NK-92 (cell line): ENCODE results near the gene DSE.

Experiments used
- DNase-seq: peaks from one replicate; lab custom pipeline; 2025; ENCODE audit not compliant: unreplicated experiment; lab: John Stamatoyannopoulos, UW

The DSE gene

DNA sequence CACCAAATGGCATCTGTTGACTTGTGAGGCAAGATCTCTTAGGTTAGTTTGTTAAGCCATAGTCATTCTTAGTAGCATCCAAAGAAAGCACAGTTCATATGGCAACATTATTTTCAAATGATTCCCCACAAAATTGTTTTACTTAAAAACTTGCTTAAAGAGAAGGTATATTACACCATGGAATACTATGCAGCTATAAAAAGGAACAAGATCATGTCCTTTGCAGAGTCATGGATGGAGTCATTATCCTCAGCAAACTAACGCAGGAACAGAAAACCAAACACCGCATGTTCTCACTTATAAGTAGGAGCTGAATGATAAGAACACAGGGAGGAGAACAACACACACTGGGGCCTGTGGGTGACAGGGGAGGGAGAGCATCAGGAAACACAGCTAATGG lies 10.9 kb upstream of the DSE start:
- DNase-seq = no peak

DNA sequence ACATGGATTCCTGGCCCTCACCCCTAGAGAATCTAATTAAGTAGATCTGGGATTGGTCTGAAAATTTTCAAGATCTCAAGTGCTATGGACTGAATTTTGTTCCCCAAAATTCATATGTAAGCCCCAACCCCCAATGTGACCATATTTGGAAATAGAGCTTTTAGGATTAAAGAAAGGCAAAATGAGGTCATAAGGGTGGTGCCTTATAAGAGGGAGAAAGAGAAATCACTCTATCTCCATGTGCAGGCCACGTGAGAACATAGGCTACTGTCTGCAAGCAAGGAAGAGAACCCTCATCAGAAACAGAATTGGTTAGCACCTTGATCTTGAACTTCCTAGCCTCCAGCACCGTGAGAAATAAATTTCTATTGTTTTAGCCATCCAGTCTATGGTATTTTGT lies 8.5 kb upstream of the DSE start:
- DNase-seq = no peak

DNA sequence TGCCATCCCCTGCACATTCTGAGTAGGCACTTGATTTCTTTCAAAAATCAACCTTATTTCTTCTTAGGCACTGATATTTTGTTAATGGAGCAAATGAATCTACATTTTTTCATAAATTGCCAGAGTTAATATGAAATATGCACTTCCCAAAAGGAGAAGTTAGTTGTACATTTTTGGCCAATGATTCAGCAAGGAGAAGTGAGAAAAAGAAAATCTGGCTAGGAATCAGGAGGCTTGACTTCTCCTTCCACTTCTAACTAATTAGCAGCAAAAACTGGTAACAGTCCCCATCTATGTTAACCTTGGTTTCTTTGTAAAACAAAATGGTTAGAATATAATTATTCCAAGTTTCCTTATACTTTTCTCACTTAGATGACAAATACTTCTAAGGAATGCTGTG lies 7.0 kb upstream of the DSE start:
- DNase-seq = no peak

DNA sequence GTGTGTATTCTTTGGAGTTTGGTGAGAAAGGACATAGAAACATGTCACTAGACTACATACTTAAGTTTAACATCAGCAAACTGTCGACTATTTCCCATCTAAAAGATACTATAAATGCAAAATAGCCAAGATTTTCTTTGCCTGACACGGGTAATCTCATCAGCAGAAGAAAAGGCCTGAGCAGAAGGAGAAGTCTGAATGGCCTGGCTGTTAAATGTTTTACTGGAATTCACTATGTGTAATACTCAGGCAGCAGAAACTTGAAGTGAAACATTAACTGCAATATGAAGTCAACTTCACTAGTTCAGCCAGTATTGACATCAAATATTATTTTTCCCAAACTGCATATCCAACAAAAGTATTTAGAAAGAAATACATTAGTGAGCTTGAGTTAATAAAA lies 6.4 kb upstream of the DSE start:
- DNase-seq = no peak

DNA sequence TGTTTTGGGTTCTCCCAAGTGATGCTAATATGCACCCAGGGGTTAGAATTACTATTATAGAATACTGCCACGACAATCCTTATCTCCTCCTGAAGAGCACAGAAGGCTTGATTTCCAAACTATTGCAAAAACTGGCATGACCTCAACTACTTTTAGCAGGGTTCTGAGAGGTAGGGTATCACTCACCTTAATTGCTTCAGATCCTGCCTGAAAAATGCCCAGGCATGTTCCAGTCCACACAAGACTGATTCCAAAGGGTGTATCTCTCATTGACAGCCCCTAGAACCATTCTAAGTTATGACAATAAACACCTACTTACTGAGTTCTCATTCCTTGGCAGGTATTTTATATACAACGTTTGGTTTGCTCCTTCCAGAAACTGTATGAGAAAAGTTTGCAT lies 5.0 kb upstream of the DSE start:
- no peak for DNase-seq

DNA sequence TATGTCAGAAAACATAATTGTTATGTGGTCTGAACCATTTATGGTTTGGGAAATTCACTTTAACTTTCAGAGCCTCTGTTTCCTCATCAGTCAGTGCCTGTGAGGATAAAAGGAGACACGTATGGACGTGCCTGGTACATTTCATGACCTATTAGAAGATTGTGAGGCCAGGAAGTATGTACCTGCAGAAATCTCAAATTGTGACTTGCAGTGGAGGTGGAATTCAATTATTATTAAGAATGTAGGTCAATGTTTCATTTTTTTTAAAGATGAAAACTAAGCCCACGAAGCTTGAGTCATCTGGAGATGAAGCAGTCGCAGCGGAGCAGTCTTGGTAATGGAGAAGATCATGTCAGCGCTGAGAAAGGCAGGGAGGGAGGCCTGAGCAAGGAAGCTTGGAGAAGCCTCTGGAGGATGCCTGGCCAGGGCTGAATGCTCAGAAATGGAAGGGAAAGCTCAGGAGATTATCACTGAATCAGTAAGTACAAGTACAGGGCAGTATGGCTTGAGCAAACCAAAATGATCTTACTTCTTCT lies 3.9 kb upstream of the DSE start:
- DNase-seq = no peak

DNA sequence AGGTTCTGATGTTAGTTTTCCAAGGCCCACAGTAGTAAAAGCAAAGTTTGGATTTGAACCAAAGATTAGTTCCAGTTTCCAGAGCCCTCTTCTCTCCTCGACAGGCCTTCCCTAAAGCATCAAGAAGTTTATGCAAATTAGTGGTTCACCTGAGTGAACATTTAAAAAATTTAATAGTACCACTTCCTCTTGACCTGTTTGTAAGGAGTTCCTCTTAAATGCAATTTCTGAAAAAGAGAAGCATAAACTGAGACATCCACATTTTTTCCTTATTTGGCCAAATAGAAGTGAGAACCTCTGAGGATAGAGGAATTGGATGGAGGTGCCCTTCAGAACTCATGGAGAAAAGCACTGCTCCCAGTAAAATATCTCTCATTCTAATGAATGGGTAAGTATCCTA lies 1.2 kb upstream of the DSE start:
- DNase-seq = no peak

DNA sequence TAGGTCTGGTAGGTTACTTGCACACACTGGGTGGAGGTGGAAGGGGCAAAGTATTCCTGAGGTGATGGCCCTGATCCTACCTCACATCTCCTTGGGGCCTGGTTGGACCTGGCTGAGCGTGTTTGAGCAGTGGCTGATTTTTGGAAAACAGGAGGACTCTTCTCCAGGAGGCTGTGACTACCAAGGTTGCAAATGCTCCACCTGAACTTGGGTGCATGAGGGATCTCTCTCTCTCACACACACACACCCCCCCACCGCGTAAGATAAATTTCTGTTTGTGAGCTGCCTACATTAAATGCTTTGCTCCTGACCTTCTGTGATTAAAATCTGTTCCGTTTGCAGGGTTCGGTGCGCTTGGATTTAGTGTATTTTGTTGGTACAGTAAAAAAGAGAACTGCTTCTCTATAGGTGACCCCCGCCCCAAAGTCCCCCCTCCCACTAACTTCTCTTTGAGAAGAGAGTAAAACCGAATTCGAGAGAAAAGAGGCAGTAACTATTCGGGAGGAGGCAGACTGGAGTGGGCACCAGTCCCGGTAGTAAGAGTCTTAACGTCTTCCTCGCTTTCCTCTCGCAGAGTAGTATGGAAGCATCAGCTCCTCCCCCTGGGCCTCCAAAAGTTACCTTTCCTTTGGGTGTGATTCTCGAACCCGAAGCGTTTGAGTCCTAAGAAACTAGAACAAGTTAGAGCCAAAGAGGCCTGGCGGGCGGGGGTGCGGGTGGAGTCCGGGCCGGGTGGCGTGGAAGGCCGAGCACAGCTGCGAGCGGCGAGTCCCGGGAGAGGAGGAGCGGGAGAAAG lies 585 bp upstream of the DSE start:
- DNase-seq = no peak

DNA sequence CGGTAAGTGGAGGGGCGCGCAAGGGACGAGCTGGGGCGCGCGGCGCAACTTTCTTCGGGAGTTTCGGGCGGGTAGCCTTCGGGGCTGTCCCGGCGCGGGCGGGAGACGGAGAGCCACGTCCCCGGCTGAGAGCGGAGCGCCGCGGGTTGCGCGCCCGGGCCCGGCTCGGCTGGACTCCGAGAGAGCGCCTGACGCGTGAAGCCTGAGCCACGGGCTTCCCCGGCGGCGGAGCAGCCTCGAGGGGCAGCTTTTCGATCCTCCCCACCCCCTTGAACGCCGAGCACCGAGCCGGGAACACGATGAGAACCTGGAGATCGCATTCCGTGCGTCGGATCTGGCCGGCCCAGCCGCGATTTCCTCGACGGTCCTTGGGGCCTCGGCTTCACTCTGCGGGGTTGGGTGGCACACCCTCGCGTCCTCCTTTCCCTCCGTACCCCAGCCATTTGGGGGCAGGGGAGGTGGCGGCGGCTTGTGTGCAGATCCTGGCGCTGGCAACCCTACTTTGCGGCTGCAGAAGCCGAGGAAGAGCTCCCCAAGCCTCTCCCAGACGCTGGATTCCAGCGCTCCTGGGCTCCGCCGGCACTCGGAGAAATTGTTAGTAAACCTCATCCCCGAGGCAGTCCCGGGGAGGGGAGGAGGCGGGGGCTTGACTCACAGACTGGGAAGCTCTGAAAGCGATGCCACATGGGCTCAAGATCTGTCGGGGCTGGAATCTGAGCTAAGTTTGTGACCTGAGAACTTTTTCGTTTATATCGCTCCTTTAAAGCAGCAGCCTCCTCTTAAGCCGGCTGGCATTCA lies 572 bp downstream of the DSE start:
- DNase-seq = no peak

DNA sequence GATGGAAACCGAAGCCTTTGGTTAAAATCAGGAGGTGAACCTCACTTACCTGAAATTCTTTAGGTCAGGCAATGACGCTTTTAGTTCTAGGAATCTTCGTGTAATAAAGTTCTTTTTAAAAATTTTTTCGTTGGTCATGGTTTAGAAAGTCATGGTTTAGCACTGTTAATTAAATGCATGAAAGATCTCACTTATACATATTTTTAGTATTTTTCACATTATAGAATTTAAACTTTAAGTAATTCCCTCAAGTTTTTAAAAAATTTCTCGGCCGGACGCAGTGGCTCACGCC lies 1.1 kb downstream of the DSE start:
- no peak for DNase-seq

DNA sequence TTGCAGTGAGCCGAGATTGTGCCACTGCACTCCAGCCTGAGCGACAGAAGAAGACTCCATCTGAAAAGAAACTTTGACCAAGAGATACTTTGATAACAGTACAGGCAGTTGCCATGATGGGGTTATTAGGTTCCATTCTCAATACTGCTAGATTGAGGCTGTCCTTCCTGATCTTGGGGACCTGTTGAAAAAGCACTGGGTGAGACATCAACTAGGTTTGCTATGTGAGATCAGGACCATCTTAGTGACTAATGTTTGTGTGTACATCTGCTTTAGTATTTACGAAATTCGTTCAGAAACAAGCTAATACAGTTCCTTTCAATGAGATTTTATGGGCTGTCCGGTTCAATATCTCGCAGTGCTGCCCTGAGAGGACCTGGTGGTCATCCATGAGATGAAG lies 2.6 kb downstream of the DSE start:
- DNase-seq = no peak

DNA sequence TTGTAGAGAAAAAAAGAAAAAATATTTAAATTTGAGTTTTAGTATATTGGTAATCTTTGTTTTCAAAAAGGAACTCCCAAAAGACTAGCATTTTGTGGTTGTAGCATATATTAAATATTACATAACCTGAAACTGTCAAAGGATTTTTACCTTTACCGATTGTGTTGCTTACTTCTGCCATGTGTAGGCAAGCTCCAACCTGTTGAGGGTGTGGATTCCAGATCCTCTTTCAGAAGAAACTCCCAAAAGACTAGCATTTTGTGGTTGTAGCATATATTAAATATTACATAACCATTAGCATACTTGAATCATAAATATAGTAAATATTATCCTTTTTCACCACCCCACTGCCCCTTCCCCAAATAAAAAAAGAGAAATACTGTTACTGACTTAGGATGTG lies 3.2 kb downstream of the DSE start:
- no peak for DNase-seq

DNA sequence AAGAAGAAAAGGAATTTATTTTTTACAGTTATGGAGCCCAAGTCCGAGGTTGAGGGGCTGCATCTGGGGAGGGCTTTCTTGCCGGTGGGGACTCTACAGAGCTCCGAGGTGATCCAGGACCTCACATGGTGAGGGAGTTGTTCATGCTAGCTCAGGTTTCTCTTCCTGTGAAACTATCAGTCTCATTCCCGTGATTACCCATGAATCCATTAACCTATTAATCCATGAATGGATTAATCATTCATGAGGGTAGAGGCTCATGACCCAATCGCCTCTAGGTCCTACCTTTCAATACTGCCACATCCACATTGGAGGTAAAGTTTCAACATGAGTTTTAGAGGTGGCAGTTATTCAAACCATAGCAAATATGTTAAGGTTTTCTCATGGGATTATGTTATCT lies 3.8 kb downstream of the DSE start:
- DNase-seq = no peak

DNA sequence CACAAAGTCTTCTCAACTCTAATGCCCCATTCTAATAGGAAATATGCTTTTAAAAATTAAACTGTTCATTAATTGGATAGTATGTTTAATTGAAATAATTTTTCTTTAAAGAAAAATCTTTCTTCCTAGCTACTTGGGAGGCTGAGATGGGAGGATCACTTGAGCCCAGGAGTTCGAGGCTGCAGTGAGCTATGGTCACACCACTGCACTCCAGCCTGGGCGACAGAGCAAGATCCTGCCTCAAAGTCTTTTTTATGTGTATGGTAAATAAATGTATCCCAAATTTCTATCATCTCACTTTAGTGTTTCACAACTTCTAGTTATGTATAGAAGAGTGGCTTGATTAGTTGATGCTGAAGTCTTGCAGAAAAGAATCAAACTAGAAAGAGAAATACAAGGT lies 4.5 kb downstream of the DSE start:
- DNase-seq = no peak

DNA sequence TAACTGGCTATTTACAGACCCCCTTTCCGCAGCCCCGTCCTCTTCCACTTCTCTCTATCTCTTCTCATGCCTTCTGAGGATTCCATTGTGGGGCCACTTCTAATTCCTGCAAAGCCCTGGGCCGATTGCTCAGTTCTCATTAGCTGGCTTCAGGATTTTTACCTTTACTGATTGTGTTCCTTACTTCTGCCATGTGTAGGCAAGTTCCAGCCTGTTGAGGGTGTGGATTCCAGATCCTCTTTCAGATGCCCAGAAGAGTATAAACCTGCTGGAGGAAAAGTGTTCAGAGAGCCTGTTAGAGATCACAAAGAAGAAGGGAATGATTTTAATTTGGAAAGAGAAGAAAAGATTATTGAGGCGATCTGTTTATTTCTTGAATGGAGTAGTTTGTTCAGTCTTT lies 5.4 kb downstream of the DSE start:
- no peak for DNase-seq

DNA sequence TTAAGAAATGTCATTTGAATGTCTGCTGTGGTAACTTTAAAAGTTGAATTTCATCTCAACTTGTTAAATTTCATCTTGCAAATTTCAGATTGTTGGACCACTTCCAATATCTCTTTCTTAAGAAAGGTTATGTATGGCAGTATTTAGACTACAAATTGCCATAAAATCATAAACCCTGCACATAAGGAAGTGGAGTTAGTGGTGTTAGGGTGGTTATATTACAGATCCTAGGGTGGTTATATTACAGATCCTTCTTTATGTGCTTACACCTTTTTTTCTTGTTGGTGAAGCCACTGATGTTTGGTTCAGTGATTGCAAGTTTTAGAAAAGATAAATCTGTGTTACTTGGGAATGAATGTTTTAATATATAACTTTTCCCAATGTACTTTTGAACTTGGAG lies 9.0 kb downstream of the DSE start:
- no peak for DNase-seq

DNA sequence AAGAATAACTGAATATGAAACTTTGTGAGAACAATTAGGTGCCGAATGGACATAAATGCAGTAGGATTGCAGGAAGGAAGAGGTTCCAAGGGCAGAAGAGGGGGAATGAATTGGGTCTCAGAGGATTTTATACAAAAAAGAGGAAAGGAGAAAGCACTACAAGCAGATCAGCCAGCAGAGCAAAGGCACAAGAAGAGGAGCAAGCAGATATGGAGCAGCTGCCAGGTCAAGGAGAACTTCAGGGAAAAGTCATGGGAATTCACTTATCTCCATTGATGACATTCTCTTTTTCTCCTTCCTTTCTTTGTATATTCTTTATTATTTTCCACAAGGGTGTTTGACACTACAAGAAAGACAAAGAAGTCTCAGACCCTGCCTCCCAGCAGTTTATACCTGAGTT lies 9.6 kb downstream of the DSE start:
- no peak for DNase-seq

DNA sequence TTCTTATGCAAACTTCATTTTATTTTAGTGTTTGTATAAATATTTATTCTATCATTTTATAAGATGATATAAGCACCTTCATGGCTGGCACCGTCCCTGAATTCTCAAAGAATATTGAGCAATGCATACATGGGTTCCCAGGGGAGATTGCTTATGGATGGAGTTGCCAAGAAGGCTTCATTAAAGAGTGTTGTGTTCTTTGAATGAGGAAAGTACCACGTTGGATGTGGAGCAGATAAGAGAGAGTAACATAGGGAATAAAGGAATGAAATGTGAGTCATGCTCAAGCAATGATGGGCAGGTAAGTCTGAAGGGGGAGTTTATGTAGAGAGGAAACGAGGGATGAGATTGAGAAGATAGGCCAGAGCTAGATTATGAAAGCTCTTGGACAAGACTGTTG lies 10.3 kb downstream of the DSE start:
- DNase-seq = no peak

DNA sequence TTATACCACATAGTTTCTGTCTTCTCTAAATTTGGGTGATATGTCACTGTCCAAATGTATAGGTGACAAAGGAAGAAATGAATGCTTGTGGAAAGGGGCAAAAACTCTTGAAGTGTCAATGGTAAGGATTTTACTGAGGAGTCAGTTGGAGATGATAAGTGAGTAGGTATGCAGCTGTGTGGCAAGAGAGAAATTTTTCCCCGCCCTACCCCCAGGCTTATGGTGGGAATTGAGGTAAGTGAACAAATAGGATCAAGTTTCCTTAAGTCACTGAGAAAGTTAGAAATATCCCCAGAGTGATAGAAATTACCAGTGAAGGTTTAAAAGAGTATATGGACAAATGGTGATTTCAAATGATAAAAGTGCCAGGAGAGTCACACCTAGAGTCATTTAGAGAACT lies 11.8 kb downstream of the DSE start:
- DNase-seq = no peak

DNA sequence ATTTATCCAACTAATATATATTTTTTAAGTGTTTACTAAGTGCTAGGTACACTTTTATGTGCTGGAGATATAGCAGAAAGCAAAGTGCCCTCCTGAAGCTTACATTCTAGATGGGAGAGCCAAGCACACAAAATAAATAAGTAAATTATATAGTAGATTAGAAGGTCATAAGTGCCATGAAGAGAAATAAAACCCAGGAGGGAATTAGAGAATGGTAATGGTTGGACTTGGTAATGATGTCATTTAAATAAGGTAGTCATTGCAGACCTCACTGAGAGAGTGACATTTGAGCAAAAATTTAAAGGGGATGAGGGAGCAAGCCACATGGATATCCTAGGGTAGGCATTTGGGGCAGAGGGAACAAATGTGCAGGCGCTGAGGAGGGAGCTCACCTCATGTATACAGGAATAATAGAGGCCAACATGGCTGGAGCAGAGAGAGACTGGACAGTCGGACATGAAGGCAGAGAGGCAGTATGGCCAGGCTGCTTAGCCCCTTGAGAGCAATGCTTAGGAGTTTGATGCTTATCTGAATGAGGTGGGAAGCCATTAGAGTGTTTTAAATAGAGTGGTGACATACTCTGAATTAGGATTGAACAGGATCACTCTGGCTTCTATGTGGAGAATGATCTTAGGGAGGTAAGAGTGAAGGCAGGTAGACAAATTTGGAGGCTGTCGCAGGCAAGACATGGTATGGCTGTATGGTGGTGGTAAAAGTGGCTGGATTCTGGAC lies 14.1 kb downstream of the DSE start:
- DNase-seq = no peak

DNA sequence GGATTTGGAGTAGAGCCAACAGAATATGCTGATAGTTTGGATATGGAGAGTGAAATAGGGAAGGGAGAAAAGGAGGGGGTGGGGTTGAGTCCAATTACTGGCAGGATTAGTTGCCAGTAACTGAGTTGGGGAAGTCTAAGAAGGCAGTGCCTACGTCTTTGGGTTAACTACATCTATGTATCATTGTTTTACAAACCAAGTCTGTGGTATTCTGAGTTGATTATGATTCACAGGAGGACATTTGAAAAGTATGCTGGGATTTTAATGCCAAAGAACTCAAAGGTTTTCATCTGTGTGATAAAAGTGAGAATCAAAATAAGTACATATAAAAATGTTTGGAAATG lies 14.7 kb downstream of the DSE start:
- no peak for DNase-seq

DNA sequence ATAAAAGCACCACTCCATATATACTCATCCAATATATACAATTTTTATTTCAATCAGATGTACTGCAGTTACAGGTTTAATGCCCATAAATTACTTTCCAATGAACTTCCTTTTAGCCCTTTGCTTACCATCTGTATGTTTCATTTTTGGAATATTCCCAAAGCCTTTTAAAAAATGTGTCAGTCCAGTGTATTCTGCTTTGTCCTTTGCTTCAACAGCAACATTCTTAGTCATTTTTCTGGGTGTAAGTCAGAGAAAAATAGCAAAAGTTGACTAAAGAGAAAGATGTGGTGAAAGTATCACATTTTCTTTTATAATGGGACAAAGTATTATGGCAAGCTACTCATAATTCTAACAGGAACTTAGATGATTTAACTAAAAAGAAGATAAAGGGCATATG lies 15.2 kb downstream of the DSE start:
- DNase-seq = no peak
